GM10266 (cell line): ENCODE measurements around the gene ACCSL.

ENCODE experiments used
- DNase-seq: peaks from one replicate; pipeline ENCODE4 v3.0.0; 2012; ENCODE audit errors: extremely low spot score
- CTCF ChIP-seq: IDR thresholded peaks from 2 replicates; pipeline ENCODE4 v1.5.1; 2012; ENCODE audit warnings: mild to moderate bottlenecking, low read depth; ENCODE audit not compliant: control insufficient read depth, insufficient read depth; ENCODE audit errors: missing control alignments

Gene ACCSL

GRCh38 chr11:44068180-44068579 is 20.4 kb downstream of the ACCSL start:
- DNase-seq: no peak
- TF ChIP-seq CTCF: no peak

GRCh38 chr11:44071157-44071556 is 23.4 kb downstream of the ACCSL start:
- no peak for TF ChIP-seq CTCF
- DNase-seq: no peak

- TF ChIP-seq CTCF: no peak
- no peak for DNase-seq
Observed at GRCh38 chr11:44072757-44073658, 25.2 kb downstream of the ACCSL start.

GRCh38 chr11:44078794-44079193 is 31.0 kb downstream of the ACCSL start:
- TF ChIP-seq CTCF: no peak
- no peak for DNase-seq

- no peak for DNase-seq
- no peak for TF ChIP-seq CTCF
Observed at GRCh38 chr11:44079376-44079775, 31.6 kb downstream of the ACCSL start.

GRCh38 chr11:44080951-44081350 is 33.2 kb downstream of the ACCSL start:
- no peak for TF ChIP-seq CTCF
- DNase-seq: no peak

- DNase-seq: no peak
- no peak for TF ChIP-seq CTCF
Observed at GRCh38 chr11:44082645-44083044, 34.9 kb downstream of the ACCSL start.
